Epithelial cell of prostate (primary cell): Measurements from ENCODE around the gene CDK11A.

ENCODE experiments used
- DNase-seq: peaks from one replicate; pipeline ENCODE4 v3.0.0-alpha.2; 2011; ENCODE audit warnings: low read depth, low spot score
- H3K27ac ChIP-seq: fragments of 450-650 bp; 2 replicates; pipeline ENCODE4 v1.5.1; 2017; ENCODE audit warnings: mild to moderate bottlenecking

CDK11A gene

DNA sequence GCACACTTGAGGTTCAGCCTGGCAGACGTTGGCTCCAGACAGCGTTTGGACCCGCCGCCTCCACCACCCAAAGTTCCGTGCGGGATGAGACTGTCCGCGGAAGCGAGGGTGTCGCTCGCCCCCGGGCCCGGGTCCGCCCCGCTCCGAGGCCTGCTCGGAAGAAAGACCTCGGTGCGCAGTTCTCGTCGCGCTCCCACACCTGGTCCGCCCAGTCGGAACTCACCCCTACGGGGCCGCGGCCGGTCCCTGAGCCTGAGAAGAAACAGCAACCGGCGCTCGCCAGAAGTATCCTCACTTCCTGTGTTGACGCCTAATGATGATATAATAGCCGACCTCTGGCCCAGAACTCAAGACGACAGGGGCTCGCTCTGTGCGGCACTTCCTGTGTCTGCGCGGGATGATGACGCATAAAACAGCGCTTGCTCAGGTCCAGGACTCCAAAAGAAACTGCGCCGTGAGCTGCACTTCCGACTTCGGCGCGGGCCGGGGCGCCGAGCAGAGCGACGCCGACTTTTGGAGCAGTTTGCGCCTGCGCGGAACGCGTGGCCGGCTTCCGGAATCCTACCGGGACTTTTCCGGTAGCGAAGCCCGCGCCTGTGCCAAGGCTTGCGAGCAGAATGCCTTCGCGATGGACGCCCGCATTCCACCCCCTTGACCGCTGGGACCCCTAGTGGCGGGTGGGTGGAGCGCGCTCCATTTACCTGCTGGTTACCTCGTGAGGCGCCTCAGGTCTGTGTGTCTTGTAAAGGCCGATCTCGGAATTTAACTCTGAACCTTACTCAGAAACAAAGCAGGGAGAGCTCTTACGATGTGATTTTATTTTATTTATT is at the start of gene CDK11A:
CDK11A (minus strand) TSS at position 323 of the 830 bp plus-strand sequence. CDS start 1,539 bp downstream, outside the sequence.
- DNase-seq, result peak; percentile 96
- peak within 1 kb of the TSS; percentile 94 for H3K27ac ChIP-seq

DNA sequence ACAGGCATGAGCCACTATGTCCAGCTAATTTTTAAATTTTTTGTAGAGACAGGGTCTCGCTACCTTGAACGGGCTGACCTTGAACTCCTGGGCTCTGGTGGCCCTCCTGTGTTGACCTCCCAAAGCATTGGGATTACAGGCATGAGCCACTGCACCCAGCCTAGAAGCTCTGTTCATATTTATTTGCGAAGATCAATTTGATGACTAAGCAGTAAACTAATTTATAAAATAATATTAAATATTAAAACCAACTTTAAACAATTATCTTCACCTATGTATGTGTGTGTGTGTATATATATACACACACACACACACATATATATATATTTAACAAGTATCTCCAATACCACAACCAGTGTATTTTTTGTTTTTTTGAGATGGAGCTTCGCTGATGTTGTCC is 49.7 kb upstream of the CDK11A start:
- no peak for DNase-seq

DNA sequence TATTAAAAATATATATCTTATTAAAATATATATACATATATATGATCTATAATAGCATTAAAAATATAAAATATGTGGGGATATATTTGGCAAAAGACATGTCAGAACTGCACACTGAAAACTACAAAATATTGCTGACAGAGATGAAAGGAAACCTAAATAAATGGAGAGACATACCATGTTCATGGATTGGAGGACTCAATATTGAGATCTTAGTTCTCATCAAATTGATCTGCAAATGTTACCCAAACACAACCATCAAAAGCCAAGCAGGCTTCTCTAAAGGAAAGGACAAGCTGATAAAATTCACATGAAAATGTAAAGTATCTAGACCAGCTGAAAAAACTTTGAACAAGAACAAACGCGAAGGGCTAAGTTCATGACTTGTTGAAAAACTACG is 46.9 kb upstream of the CDK11A start:
- H3K27ac ChIP-seq, result no peak overlapping the region
- no peak for DNase-seq

More for the DNA sequence above, 49.7 kb upstream of the CDK11A start:
- no peak overlapping the region for H3K27ac ChIP-seq

DNA sequence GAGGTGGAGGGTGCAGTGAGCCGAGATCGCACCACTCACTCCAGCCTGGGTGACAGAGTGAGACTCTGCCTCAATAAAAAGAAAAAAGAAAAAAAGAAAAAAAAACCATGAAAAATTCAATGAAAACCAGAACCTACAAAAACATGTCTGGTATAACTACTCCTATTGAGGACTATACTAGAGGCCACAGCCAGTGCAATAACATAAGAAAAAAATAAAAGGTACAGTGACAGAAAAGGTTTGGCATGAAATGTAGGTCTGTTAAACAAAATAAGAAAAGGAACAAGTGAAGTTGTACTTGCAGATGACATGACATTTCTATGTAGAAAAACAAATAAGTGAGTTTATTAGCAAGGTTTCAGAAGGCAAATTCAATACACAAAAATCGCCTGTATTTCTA is 45.9 kb upstream of the CDK11A start:
- H3K27ac ChIP-seq, result no peak overlapping the region

DNA sequence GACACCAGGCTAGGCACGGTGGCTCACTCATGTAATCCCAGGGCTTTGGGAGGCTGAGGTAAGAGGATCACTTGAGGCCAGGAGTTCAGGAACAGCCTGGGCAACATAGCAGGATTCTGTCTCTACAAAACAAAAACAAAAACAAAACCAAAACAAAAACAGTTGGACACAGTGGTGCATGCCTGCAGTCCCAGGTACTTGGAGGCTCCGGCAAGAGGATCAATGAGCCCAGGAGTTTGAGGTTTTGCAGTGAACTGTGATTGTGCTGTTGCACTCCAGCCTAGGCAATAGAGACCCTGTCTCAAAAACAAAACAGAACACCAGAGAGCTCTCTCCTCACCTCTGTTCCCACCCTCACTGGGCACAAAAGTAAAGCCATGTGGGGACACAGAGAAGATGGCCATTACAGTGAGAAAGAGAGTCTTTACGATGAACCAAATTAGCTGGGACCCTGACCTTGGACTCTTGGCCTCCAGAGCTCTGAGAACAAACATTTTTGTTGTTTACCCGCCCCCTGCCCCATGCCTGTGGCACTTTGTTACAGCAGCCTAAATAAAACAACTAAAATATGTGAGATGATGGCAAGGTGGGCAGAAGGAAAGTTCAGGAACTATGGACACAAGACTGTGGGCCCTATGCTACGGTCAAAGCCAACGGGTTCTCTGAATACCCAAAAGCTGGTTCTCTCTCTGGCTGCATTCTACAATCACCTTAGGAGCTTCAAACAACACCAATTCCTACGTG is 44.3 kb upstream of the CDK11A start:
- DNase-seq, result no peak
- no peak overlapping the region for H3K27ac ChIP-seq

More for the DNA sequence above, 45.9 kb upstream of the CDK11A start:
- no peak for DNase-seq

DNA sequence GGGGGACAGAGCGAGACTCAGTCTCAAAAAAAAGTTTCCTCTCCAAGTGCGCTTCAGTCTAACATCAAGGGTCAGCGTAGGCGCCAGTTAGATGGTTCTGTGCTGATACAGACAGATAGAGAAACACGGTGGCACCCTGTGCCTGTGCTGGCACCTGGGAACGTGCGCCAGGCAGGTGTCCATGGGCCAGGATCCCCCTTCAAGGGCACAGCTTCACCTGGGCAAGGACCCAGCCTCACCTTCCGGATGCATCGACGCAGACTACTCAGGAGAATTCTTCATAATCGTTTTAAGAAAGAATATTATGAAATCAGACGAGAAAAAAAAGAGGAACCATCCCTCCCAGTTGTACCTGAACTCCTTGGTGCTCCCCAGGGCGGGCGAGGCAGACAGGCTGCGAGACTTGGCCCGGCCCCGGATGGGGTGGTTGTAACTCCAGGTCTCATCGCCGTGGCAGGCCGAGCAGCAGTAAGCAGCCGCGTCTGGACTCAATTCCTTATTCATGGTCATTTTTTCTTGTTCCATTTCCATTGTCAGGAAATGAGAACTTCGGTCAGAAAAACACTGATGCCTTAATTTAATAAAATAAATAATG is 40.8 kb upstream of the CDK11A start:
- H3K27ac ChIP-seq, result no peak overlapping the region
- no peak for DNase-seq

DNA sequence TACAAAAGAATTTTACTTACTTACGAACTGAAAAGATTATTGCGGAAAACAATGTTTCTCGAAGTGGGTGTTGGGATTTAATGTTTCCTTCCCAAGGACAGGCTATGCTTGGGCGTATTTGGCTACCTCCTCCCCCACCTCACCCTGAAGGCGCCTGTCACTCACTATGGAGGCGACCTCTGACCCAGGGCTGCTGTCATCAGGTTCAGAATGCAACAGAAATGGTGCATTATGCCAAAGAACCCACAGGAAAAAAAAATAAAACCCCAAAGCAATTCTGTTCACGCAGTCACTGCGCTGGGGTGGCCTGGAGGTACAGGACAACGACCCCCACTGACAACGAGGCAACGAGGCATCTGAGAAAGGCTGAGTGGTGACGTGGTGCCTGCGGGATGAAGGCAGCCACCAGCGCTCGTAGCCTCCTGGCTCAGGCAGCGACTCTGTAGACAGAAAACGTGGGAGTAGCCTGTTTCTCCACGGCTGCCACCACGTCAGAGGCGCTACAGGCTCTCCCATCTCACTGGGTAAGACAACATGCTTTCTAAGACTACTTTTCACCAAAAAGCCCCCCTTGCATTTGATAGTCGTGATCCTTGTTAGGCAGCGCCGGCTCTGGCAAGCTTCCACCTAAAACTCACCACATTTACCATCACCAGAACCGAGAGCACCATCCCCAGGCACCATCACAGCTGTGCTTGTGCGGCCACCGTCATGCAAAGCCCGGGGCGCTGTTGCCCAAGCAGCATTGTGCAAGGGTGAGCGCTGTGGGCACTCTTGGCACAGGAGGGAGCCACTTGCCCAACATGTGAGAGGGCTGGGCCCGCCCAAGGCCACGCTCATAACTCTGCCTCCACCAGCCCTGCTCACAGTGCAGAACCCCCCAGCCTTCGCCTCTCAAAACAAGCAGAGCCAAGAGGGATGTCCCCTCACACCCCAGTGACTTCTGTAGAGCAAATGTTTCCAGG is 39.8 kb upstream of the CDK11A start:
- no peak overlapping the region for H3K27ac ChIP-seq
- DNase-seq, result no peak

DNA sequence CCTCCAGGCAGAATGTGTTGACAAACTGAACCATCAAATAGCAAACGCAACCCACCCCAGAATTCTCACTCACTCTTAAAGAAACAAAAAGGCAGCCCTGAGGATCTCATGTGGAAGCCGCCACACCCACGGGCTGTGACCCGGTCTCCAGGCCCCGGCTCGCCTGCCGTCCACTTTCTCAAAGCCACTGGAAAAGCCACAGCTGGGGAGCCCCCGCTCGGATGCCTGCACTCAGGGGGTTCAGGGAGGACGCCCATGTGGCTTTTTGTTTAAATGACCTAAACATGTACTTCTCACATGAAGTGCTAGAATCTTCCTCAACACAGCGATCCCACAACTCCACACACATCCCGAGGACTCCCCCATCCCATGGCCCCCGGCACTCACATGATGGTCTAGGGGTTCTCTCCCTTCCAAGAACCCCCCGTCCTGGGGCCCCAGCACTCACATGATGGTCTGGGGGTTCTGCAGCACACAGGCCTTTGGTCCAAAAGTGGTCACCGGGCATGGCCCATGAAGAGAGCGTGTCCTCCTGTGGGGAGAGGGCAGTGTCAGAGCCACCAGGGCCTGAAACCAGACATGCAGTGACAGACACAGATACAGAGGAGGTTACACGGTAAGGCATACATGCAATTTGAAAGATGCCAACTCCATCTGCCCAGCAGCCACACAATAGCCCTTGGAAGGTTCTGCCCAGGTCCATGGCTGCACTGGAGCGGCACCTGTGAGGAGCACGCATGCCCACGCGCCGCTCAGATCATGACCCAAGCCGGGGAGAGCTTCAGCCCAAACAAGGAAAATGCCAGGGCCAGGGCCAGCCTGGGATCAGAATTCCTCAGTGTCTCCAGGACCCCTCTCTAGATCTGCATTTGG is 37.6 kb upstream of the CDK11A start:
- DNase-seq, result no peak
- H3K27ac ChIP-seq, result no peak overlapping the region

DNA sequence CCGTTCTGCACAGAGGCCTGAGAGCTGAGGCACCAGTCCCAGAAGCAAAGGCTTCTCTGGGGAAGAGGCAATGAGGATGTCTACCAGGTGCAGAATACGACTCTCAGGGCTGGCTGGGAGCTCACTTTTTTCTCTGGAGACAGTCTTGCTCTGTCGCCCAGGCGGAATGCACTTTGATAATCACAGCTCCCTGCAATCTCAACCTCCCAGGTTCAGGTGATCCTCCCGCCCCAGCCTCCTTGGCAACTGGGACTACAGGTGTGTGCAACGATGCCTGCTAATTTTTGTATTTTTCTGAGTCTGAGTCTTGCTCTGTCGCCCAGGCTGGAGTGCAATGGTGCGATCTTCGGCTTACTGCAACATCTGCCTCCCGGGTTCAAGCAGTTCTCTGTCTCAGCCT is 36.6 kb upstream of the CDK11A start:
- DNase-seq, result no peak
- H3K27ac ChIP-seq, result no peak overlapping the region

DNA sequence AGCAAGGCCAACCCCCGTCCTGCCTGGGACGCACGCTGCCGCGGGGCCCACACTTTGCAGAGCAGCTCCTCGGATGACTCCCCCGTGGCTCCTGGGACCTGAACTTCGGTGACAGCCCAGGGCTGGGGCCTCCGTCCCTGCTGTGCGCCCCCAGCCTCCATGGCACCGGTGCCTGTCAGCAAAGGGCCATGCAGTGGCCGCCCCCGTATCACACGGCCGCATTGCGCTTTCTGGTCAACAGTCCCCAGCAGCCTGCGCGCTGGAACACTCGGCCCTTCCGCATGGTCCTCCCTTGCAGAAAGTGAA is 36.1 kb upstream of the CDK11A start:
- no peak overlapping the region for H3K27ac ChIP-seq
- DNase-seq, result no peak

DNA sequence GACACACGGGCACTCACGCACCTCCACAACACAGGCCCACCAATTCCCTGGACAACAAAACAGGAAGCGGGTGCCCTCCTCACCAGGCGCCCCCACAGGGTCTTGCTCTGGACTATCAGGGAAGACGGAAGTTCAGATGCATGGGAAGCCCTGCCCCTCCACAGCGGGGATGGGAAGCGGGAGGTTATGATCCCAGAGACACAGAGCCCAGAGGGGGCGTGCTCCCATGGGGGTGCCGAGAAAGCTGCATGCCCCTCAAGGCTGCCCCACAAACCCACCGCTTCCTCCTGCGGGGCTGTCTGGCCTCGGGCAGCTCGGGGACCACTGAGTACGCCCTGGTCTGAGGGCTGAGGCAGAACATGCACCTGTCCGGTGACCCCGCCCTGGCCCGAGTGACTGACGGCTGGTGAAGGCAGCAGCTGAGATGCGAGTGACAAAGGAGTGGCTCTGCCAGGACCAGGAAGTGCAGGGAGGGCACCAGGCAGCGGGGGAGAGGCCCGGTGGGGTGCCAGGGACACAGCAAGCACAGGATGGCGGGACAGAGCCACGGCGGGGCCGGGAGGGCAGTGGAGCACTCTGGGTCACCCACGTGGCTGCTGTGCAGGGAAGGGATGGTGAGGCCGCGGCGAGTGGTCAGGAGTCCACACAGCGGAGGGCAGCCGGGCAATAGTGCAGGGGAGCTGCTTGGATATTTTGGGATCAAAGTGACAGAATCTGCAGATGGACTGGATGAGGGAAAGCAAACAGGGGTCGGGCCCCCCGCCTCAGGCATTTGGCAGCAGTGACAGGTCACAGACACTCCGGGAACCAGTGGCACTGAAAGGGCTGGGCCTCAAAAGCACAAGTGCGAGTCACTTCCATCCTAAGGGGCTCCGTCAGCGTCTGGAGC is 35.5 kb upstream of the CDK11A start:
- H3K27ac ChIP-seq, result no peak overlapping the region
- DNase-seq, result no peak

DNA sequence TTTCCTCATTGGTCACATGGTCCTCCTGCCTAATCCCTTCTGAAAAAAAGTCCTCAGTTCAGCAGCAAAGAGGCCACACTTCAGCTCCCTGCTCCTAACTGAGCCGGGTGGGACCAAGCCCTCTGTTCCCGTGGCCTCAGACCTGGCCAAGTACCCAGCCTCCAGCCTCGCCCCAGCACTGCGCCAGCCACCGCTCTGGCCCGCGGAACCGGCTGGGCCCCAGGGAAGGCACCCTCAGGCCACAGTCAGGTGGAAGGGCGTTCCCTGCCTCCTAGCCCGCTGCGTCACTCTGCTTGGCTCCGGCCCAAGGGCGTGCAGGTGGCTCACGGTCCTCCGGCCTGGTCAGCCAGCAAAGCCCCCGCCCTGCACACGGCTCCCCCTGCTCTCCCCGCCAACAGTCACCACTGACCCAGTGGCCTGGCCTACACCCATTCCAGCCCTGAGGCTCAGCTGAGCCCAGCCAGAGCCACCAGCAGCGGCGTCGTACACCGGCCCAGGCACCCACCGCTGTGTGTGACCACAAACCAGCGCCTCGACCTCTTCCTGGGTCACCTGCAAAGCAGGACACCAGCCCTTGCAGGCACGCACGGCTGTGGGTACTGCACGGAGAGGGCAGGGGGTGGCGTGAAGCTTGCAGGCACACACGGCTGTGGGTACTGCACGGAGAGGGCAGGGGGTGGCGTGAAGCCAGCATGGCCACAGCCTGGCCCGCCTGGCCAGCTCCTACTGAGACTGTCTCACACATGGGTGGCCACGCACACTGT is 34.7 kb upstream of the CDK11A start:
- DNase-seq, result no peak
- H3K27ac ChIP-seq, result peak overlapping the region; percentile 27

DNA sequence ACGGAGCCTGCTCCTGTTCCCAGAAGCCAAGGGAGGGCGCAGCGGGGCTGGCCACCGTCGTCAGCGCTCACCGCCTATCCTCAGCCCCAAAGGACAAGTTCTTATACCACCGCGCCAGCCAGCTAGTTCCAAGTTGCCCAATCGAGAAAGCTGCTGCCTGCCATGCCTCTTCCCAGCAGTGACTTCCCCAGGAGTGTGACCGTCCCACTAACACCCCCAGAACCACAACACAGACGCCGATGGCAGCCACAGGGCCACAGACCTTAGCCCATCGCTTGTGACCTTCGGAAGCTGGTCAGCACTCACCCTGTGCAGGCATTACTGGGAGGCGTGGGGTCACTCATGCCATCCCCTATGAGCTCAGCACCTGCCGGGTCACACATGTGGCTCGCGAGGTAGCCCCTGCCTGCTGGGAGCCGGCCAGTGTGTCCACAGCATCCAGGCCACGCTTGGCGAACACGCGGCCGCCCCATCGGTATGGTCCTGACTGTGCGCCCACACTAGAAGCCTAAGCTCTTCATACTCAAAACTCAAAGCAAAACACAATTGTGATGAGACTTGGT is 34.0 kb upstream of the CDK11A start:
- peak overlapping the region; percentile 27 for H3K27ac ChIP-seq
- DNase-seq, result no peak

DNA sequence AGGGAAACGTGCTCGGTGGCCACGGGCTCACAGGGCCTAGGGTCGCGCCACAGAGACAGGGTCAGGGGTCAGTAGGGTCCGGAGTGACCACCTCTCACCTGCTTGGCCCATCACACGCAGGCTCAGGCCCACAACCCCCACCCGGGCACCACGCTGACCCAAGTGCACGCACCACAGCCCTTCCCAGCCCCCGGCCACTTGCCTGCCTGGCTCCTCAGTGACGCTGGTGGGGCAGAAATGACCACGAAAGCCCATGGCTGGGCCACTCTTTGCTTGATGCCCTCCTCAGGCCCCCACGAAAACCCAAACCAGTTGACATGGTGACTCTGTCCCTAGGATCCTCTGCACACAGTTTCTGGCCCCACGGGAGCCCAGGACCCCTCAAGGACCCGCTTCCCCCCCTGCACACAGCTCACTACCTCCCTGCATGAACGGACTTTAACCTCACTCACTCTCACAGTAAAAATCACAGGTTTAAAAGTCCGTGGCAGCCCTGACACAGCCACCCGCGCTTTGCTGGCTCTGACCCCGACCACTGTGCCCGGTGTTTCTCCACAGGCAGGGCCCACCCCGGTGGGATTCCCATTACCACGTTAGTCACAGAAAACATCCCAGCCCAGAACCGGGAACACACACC is 33.4 kb upstream of the CDK11A start:
- DNase-seq, result no peak
- no peak overlapping the region for H3K27ac ChIP-seq

DNA sequence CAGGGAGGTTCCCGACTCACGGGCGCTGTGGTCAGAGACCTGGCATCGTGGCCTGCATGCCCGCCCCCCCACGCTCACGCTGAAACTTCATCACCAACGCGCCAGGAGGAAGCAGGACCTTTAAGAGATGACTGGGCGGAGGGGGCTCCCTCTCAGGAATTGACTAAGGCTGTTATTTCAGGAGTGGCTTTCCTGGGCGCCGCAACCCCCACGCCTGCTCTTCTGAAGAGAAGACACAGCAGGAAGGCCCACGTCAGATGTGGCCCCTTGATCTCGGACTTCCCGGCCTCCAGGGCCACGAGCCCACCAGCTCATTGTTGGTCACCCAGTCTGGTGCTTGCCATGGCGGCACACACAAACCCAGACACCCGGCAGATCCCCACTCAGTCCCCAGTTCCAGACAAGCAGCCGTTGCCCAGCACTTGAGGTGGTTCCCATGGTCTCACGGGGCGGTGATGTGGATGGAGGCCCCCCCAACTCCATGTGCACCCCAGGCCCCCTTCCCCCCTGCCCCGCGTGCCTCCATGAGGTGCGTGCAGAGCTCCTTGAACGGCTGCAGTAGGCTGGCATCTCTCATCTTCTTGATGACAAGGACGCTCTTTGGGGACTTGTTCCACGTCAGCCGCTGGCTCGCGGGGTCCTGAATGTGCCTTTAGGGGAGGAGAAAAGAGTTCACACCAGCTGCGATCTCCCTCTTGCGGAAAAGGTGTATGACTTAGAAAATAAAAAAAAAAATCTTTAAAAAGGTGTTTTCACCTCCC is 32.7 kb upstream of the CDK11A start:
- DNase-seq, result no peak
- no peak overlapping the region for H3K27ac ChIP-seq

DNA sequence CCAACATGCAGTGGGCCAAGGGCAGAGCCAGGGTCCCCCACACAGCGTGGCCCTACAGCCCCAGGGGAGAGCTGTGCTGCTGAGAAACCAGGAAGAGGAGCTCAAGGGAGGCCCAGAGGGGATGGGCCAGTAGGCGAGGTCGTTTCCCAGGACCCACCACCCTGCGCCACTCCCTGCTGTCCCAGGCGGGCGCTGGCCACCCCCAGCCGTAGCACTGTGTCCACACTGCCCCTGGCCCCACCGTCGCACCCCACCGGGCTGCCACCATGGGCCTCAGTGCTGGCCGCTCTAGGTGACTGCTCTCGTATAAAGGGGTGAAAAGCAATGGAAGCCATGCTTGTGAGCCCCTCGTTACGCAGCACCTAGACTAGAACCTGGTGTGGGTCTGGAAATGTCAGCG is 31.7 kb upstream of the CDK11A start:
- no peak overlapping the region for H3K27ac ChIP-seq
- no peak for DNase-seq
